SK-N-SH treated with all-trans-retinoic acid at 6 μM for 48 hours (cell line): ENCODE results near the gene SLC35G6.

Source experiments
- ATAC-seq: fragments of 200-7000 bp; cut with Tn5 transposase; 3 replicates; pipeline ENCODE4 v1.9.1; 2020; ENCODE audit warnings: mild to moderate bottlenecking, moderate library complexity
- ARNTL ChIP-seq: fragments of 450-650 bp; formaldehyde crosslinking; IDR thresholded peaks from 2 replicates; pipeline ENCODE4 v1.5.0; 2020; ENCODE audit warnings: low read depth, mild to moderate bottlenecking, moderate library complexity, borderline replicate concordance
- BACH2 ChIP-seq: fragments of 250-450 bp; sonication (Bioruptor Pico); IDR thresholded peaks from 2 replicates; pipeline ENCODE4 v1.9.0; 2021; ENCODE audit warnings: mild to moderate bottlenecking, borderline replicate concordance
- CREB5 ChIP-seq: fragments of 250-450 bp; sonication (Bioruptor Pico); IDR thresholded peaks from 2 replicates; pipeline ENCODE4 v1.5.1; 2020; ENCODE audit warnings: low read depth, mild to moderate bottlenecking, moderate library complexity
- CSDC2 ChIP-seq: fragments of 250-450 bp; sonication (Bioruptor Pico); IDR thresholded peaks from 2 replicates; pipeline ENCODE4 v1.5.0; 2020; ENCODE audit warnings: mild to moderate bottlenecking, moderate library complexity
- CSRNP3 ChIP-seq: fragments of 250-450 bp; sonication (Bioruptor Pico); IDR thresholded peaks from 2 replicates; pipeline ENCODE4 v1.5.1; 2021; ENCODE audit warnings: mild to moderate bottlenecking, moderate library complexity
- ESRRG ChIP-seq: fragments of 250-450 bp; sonication (Bioruptor Pico); IDR thresholded peaks from 2 replicates; pipeline ENCODE4 v1.6.1; 2021; ENCODE audit warnings: mild to moderate bottlenecking
- GLIS3 ChIP-seq: fragments of 250-450 bp; sonication (Bioruptor Pico); IDR thresholded peaks from 2 replicates; pipeline ENCODE4 v1.5.0; 2020; ENCODE audit warnings: mild to moderate bottlenecking, moderate library complexity
- OSR1 ChIP-seq: fragments of 250-450 bp; sonication (Bioruptor Pico); IDR thresholded peaks from 2 replicates; pipeline ENCODE4 v1.8.0; 2022; ENCODE audit warnings: moderate library complexity, mild to moderate bottlenecking, inconsistent platforms
- PPARA ChIP-seq: fragments of 250-450 bp; sonication (Bioruptor Pico); IDR thresholded peaks from 2 replicates; pipeline ENCODE4 v1.5.0; 2020; ENCODE audit warnings: mild to moderate bottlenecking, borderline replicate concordance
- RARB ChIP-seq: fragments of 250-450 bp; sonication (Bioruptor Pico); IDR thresholded peaks from 2 replicates; pipeline ENCODE4 v1.8.0; 2021; ENCODE audit warnings: mild to moderate bottlenecking, moderate library complexity
- TCF4 ChIP-seq: fragments of 250-450 bp; sonication (Bioruptor Pico); IDR thresholded peaks from 2 replicates; pipeline ENCODE4 v1.8.0; 2021; ENCODE audit warnings: mild to moderate bottlenecking, moderate library complexity, borderline replicate concordance
- TOX ChIP-seq: fragments of 250-450 bp; sonication (Bioruptor Pico); IDR thresholded peaks from 2 replicates; pipeline ENCODE4 v1.8.0; 2021; ENCODE audit warnings: mild to moderate bottlenecking, moderate library complexity, borderline replicate concordance
- ZFP30 ChIP-seq: fragments of 450-650 bp; formaldehyde crosslinking; IDR thresholded peaks from 2 replicates; pipeline ENCODE4 v1.5.0; 2022; ENCODE audit warnings: mild to moderate bottlenecking, moderate library complexity
- ZNF8 ChIP-seq: fragments of 450-650 bp; formaldehyde crosslinking; IDR thresholded peaks from 2 replicates; pipeline ENCODE4 v1.5.0; 2020; ENCODE audit warnings: mild to moderate bottlenecking, moderate library complexity
- TF ChIP-seq, protein P1 (sequence below): fragments of 250-450 bp; sonication (Bioruptor Pico); IDR thresholded peaks from 2 replicates; pipeline ENCODE4 v1.8.0; 2020; ENCODE audit warnings: mild to moderate bottlenecking, moderate library complexity, borderline replicate concordance
- TF ChIP-seq, protein P2 (sequence below): fragments of 250-450 bp; sonication (Bioruptor Pico); IDR thresholded peaks from 2 replicates; pipeline ENCODE4 v1.5.0; 2020; ENCODE audit warnings: mild to moderate bottlenecking, moderate library complexity

The SLC35G6 gene

GRCh38 chr17:7513850-7514419 lies 32.7 kb downstream of the SLC35G6 start (continued):
- TF ChIP-seq ZNF8 (no peak), CREB5 (CRISPR knock-in tag) (no peak), PPARA (CRISPR knock-in tag) (no peak), GLIS3 (CRISPR knock-in tag) (no peak), CSDC2 (CRISPR knock-in tag) (no peak), ARNTL (CRISPR knock-in tag) (no peak), RARB (CRISPR knock-in tag) (no peak), TOX (no peak), BACH2 (CRISPR knock-in tag) (no peak)

GRCh38 chr17:7515911-7516610 lies 34.8 kb downstream of the SLC35G6 start:
- TF ChIP-seq ESRRG (CRISPR knock-in tag) = no peak
- no peak for ATAC-seq

- TF ChIP-seq, protein P1, sequence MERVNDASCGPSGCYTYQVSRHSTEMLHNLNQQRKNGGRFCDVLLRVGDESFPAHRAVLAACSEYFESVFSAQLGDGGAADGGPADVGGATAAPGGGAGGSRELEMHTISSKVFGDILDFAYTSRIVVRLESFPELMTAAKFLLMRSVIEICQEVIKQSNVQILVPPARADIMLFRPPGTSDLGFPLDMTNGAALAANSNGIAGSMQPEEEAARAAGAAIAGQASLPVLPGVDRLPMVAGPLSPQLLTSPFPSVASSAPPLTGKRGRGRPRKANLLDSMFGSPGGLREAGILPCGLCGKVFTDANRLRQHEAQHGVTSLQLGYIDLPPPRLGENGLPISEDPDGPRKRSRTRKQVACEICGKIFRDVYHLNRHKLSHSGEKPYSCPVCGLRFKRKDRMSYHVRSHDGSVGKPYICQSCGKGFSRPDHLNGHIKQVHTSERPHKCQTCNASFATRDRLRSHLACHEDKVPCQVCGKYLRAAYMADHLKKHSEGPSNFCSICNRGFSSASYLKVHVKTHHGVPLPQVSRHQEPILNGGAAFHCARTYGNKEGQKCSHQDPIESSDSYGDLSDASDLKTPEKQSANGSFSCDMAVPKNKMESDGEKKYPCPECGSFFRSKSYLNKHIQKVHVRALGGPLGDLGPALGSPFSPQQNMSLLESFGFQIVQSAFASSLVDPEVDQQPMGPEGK = no peak
- TF ChIP-seq TOX (no peak), ESRRG (CRISPR knock-in tag) (no peak), ZNF8 (no peak), OSR1 (CRISPR knock-in tag) (no peak), TCF4 (CRISPR knock-in tag) (no peak), PPARA (CRISPR knock-in tag) (no peak), CSRNP3 (CRISPR knock-in tag) (no peak), CSDC2 (CRISPR knock-in tag) (no peak), ZFP30 (CRISPR knock-in tag) (no peak)
- TF ChIP-seq, protein P2, sequence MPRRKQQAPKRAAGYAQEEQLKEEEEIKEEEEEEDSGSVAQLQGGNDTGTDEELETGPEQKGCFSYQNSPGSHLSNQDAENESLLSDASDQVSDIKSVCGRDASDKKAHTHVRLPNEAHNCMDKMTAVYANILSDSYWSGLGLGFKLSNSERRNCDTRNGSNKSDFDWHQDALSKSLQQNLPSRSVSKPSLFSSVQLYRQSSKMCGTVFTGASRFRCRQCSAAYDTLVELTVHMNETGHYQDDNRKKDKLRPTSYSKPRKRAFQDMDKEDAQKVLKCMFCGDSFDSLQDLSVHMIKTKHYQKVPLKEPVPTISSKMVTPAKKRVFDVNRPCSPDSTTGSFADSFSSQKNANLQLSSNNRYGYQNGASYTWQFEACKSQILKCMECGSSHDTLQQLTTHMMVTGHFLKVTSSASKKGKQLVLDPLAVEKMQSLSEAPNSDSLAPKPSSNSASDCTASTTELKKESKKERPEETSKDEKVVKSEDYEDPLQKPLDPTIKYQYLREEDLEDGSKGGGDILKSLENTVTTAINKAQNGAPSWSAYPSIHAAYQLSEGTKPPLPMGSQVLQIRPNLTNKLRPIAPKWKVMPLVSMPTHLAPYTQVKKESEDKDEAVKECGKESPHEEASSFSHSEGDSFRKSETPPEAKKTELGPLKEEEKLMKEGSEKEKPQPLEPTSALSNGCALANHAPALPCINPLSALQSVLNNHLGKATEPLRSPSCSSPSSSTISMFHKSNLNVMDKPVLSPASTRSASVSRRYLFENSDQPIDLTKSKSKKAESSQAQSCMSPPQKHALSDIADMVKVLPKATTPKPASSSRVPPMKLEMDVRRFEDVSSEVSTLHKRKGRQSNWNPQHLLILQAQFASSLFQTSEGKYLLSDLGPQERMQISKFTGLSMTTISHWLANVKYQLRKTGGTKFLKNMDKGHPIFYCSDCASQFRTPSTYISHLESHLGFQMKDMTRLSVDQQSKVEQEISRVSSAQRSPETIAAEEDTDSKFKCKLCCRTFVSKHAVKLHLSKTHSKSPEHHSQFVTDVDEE (CRISPR knock-in tag) = no peak
- ATAC-seq = no peak; the same call in 1 of the 3 replicates
These were observed 41.8 kb downstream of the SLC35G6 start for GRCh38 chr17:7523033-7523432.

- ATAC-seq = no peak
- TF ChIP-seq BACH2 (CRISPR knock-in tag) (no peak), CSRNP3 (CRISPR knock-in tag) (no peak), ESRRG (CRISPR knock-in tag) (no peak)
These were observed 47.6 kb downstream of the SLC35G6 start for GRCh38 chr17:7528842-7529241.
